ENCODE measurements around the gene AFG3L2. TPM values are rescaled to one million over a fixed set of nuclear protein-coding genes. Genes with fewer than 3 reads are reported as not detected.

Gene AFG3L2
- 10 to 100 TPM; 60.1 to 91.9 TPM for total RNA-seq

- Histone ChIP-seq H3K9me3 (no peaks in the 10 kb centered on the region), H3K4me3 (peak within 1 kb of the TSS; percentile 76 to 78), H3K36me3 (no peaks in the 10 kb centered on the region), H3K4me1 (peaks cover 0 to 51% of the 10 kb centered on the region in 2 donors), H3K27me3 (no peaks in the 10 kb centered on the region), H3K27ac (peak within 1 kb of the TSS; percentile 99)
- TF ChIP-seq, protein P1, sequence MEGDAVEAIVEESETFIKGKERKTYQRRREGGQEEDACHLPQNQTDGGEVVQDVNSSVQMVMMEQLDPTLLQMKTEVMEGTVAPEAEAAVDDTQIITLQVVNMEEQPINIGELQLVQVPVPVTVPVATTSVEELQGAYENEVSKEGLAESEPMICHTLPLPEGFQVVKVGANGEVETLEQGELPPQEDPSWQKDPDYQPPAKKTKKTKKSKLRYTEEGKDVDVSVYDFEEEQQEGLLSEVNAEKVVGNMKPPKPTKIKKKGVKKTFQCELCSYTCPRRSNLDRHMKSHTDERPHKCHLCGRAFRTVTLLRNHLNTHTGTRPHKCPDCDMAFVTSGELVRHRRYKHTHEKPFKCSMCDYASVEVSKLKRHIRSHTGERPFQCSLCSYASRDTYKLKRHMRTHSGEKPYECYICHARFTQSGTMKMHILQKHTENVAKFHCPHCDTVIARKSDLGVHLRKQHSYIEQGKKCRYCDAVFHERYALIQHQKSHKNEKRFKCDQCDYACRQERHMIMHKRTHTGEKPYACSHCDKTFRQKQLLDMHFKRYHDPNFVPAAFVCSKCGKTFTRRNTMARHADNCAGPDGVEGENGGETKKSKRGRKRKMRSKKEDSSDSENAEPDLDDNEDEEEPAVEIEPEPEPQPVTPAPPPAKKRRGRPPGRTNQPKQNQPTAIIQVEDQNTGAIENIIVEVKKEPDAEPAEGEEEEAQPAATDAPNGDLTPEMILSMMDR (IDR thresholded peaks at IDR 0.05), result no peak
- peak; percentile 99 for DNase-seq (ENCODE audit: low spot score)
Measured at GRCh38 chr18:12376754-12377555, at the start of gene AFG3L2. TSS of gene AFG3L2 (minus strand) at chr18:12377227. CDS start at chr18:12377082, 145 bp downstream.

GRCh38 chr18:12424252-12424651 lies 47.2 kb upstream of the AFG3L2 start:
- TF ChIP-seq, protein P1 (IDR thresholded peaks at IDR 0.05), result no peak

GRCh38 chr18:12423820-12424219 lies 46.8 kb upstream of the AFG3L2 start:
- DNase-seq (ENCODE audit: low spot score), result no peak
- no peaks in the 10 kb centered on the region for H3K9me3 ChIP-seq
- no peaks in the 10 kb centered on the region for H3K27me3 ChIP-seq
- no peak overlapping the region for H3K27ac ChIP-seq
- TF ChIP-seq, protein P1 (IDR thresholded peaks at IDR 0.05), result no peak
- no peak overlapping the region for H3K4me3 ChIP-seq
- no peaks in the 10 kb centered on the region for H3K36me3 ChIP-seq
- peaks cover 0 to 17% of the 10 kb centered on the region in 2 donors for H3K4me1 ChIP-seq

More at GRCh38 chr18:12424252-12424651, 47.2 kb upstream of the AFG3L2 start:
- no peak overlapping the region for H3K4me3 ChIP-seq
- no peaks in the 10 kb centered on the region for H3K9me3 ChIP-seq
- H3K36me3 ChIP-seq, result no peaks in the 10 kb centered on the region
- DNase-seq (ENCODE audit: low spot score), result no peak
- H3K27me3 ChIP-seq, result no peaks in the 10 kb centered on the region
- peaks cover 0 to 17% of the 10 kb centered on the region in 2 donors for H3K4me1 ChIP-seq
- no peak overlapping the region for H3K27ac ChIP-seq

GRCh38 chr18:12423393-12423792 lies 46.4 kb upstream of the AFG3L2 start:
- Histone ChIP-seq H3K27ac (no peak overlapping the region), H3K4me1 (peaks cover 0 to 17% of the 10 kb centered on the region in 2 donors), H3K27me3 (no peaks in the 10 kb centered on the region), H3K9me3 (no peaks in the 10 kb centered on the region), H3K36me3 (no peaks in the 10 kb centered on the region), H3K4me3 (no peak overlapping the region)
- TF ChIP-seq, protein P1 (IDR thresholded peaks at IDR 0.05), result no peak
- no peak for DNase-seq (ENCODE audit: low spot score)

- TF ChIP-seq, protein P1 (IDR thresholded peaks at IDR 0.05), result no peak
- no peaks in the 10 kb centered on the region for H3K36me3 ChIP-seq
- H3K27me3 ChIP-seq, result no peaks in the 10 kb centered on the region
- H3K4me1 ChIP-seq, result peaks cover 0 to 17% of the 10 kb centered on the region in 2 donors
- H3K9me3 ChIP-seq, result no peaks in the 10 kb centered on the region
- no peak for DNase-seq (ENCODE audit: low spot score)
- no peak overlapping the region for H3K27ac ChIP-seq
- H3K4me3 ChIP-seq, result no peak overlapping the region
Measured at GRCh38 chr18:12422936-12423335, 45.9 kb upstream of the AFG3L2 start.

All from right atrium auricular region (tissue), 2 donors.